Measurements from ENCODE around the gene IGSF21. TPM values are rescaled to one million over a fixed set of nuclear protein-coding genes. Genes with fewer than 3 reads are reported as not detected.

The IGSF21 gene
- polyA plus RNA-seq, 1 of the 3 experiments (the other 2 are of a cell fraction) = not detected

- Histone ChIP-seq H3K36me3 (replicated peaks in 1 of 2; ENCODE audit: control insufficient read depth in 1 of 2, insufficient read depth in 2 of 2, low read length in 1 of 2) (no peaks in the 10 kb centered on the region), H3K27ac (ENCODE audit: low read depth in 2 of 2, low read length in 1 of 2) (no peak overlapping the region), H3K4me1 (ENCODE audit: control insufficient read depth in 1 of 2, insufficient read depth in 2 of 2, low read depth in 1 of 2, low read length in 1 of 2) (peaks cover 0 to 3% of the 10 kb centered on the region in 2 experiments; a peak in 1 of 4 replicates), H3K9ac (no peak overlapping the region), H3F3A (replicated peaks; ENCODE audit: insufficient read depth) (no peaks in the 10 kb centered on the region), H3K9me3 (no peaks in the 10 kb centered on the region), H2AFZ (ENCODE audit: low read depth) (no peak overlapping the region), H4K20me1 (ENCODE audit: insufficient read depth) (no peaks in the 10 kb centered on the region), H3K27me3 (ENCODE audit: insufficient read depth) (no peaks in the 10 kb centered on the region), H3K79me2 (ENCODE audit: insufficient read depth) (no peaks in the 10 kb centered on the region), H3K9me2 (no peaks in the 10 kb centered on the region), H3K4me2 (no peak overlapping the region), H3K4me3 (ENCODE audit: low read depth in 2 of 2, low read length in 1 of 2) (no peak overlapping the region)
- POLR2A ChIA-PET = no interaction called here
- TF ChIP-seq FOSL2 (IDR thresholded peaks at IDR 0.05; ENCODE audit: borderline replicate concordance, low read depth) = no peak
- 59% methylated on average over 15 of the region's 16 CpGs for WGBS (ENCODE audit: low lambda C conversion rate)
- CTCF ChIA-PET = interaction anchor here (1.6 to 10.0 kb wide), 3 partner anchors 6 to 287 kb away, joined by 5 to 72 read pairs (median 6); no protein-coding TSS in a partner anchor
- no peak for DNase-seq
These were observed 187.0 kb downstream of the IGSF21 start for GRCh38 chr1:18294437-18295176.

- ChIA-PET POLR2A (no interaction called here), CTCF (interaction anchor here (0.8 to 8.0 kb wide), 16 partner anchors 9 to 378 kb away, joined by 3 to 72 read pairs (median 8); no protein-coding TSS in a partner anchor)
- Histone ChIP-seq H3K9me2 (no peaks in the 10 kb centered on the region), H3K4me3 (ENCODE audit: low read depth in 2 of 2, low read length in 1 of 2) (no peak overlapping the region), H3K36me3 (replicated peaks in 1 of 2; ENCODE audit: control insufficient read depth in 1 of 2, insufficient read depth in 2 of 2, low read length in 1 of 2) (no peaks in the 10 kb centered on the region), H3F3A (replicated peaks; ENCODE audit: insufficient read depth) (no peaks in the 10 kb centered on the region), H3K9me3 (no peaks in the 10 kb centered on the region), H3K4me2 (no peak overlapping the region), H3K27me3 (ENCODE audit: insufficient read depth) (no peaks in the 10 kb centered on the region), H2AFZ (ENCODE audit: low read depth) (no peak overlapping the region), H3K79me2 (ENCODE audit: insufficient read depth) (no peaks in the 10 kb centered on the region), H4K20me1 (ENCODE audit: insufficient read depth) (no peaks in the 10 kb centered on the region), H3K4me1 (ENCODE audit: control insufficient read depth in 1 of 2, insufficient read depth in 2 of 2, low read depth in 1 of 2, low read length in 1 of 2) (peaks cover 0 to 4% of the 10 kb centered on the region in 2 experiments; a peak in 1 of 4 replicates), H3K9ac (no peak overlapping the region), H3K27ac (ENCODE audit: low read depth in 2 of 2, low read length in 1 of 2) (no peak overlapping the region)
- WGBS (ENCODE audit: low lambda C conversion rate) = 24% methylated on average over 9 of the region's 11 CpGs
- no peak for TF ChIP-seq YY1 (IDR thresholded peaks at IDR 0.05; ENCODE audit: low read depth)
- no peak for TF ChIP-seq MXI1 (IDR thresholded peaks at IDR 0.05; ENCODE audit: low read depth, low read length)
- no peak for TF ChIP-seq IRF3 (IDR thresholded peaks at IDR 0.05; ENCODE audit: low read depth, low read length)
- TF ChIP-seq JUND (IDR thresholded peaks at IDR 0.05) = no peak
- TF ChIP-seq ELF1 (IDR thresholded peaks at IDR 0.05) = no peak
- TF ChIP-seq REST (IDR thresholded peaks at IDR 0.05; ENCODE audit: low read depth, low read length) = no peak
- TF ChIP-seq TEAD4 (IDR thresholded peaks at IDR 0.05; ENCODE audit: borderline replicate concordance, insufficient read depth) = no peak
- no peak for TF ChIP-seq RAD21 (IDR thresholded peaks at IDR 0.05; ENCODE audit: low read length)
- TF ChIP-seq RFX5 (IDR thresholded peaks at IDR 0.05; ENCODE audit: low read length) = no peak
- no peak for TF ChIP-seq EZH2phosphoT487 (IDR thresholded peaks at IDR 0.05; ENCODE audit: borderline replicate concordance, low read depth)
- TF ChIP-seq FOXM1 (IDR thresholded peaks at IDR 0.05; ENCODE audit: low read depth) = no peak
- TF ChIP-seq EP300 (IDR thresholded peaks at IDR 0.05; ENCODE audit: borderline replicate concordance in 1 of 2, low read depth in 1 of 2, low read length in 1 of 2) = no peak
- no peak for TF ChIP-seq CTCF (IDR thresholded peaks at IDR 0.05)
- TF ChIP-seq FOXJ3 (CRISPR knock-in tag; IDR thresholded peaks at IDR 0.05) = no peak
- no peak for DNase-seq
These were observed 190.5 kb downstream of the IGSF21 start for GRCh38 chr1:18297896-18298648.
